H1 (cell line): ENCODE data around the gene AP2A2. TPM values are rescaled to one million over a fixed set of nuclear protein-coding genes. Genes with fewer than 3 reads are reported as not detected.

Source experiments
- CTCF ChIA-PET: fragments of 300-600 bp; sonication (Branson Sonifier 250); formaldehyde crosslinking; loops from one replicate; lab custom pipeline; 2021; ENCODE audit not compliant: partially characterized antibody; lab: Charles Lee
- POLR2A ChIA-PET: fragments of 300-600 bp; sonication (Branson Sonifier 250); formaldehyde crosslinking; loops from one replicate; lab custom pipeline; 2021; ENCODE audit warnings: inconsistent platforms; ENCODE audit not compliant: partially characterized antibody; lab: Charles Lee
- DNase-seq, 2 experiments: peaks; one replicate each; pipeline versions ENCODE4 v3.0.0 to v3.0.0-alpha.2; 2010 to 2022; ENCODE audit warnings: low spot score in 2 of 2, low read depth in 1 of 2, mixed read lengths in 1 of 2
- FAIRE-seq: peaks from 2 replicates; lab custom pipeline; 2011; peaks lifted over from hg19 to GRCh38; lab: Jason Lieb, UNC
- H2AFZ ChIP-seq: 2 replicates; pipeline ENCODE4 v1.8.1; 2012; ENCODE audit warnings: low read length, inconsistent platforms
- H2AK5ac ChIP-seq: 2 replicates; pipeline ENCODE4 v1.6.1; 2013; ENCODE audit warnings: low read depth, low read length
- H2BK120ac ChIP-seq: replicated peaks from 2 replicates; pipeline ENCODE3; 2013; ENCODE audit warnings: low read depth, low read length, inconsistent platforms
- H2BK12ac ChIP-seq: 2 replicates; pipeline ENCODE4 v1.6.1; 2013; ENCODE audit warnings: low read depth, low read length
- H2BK15ac ChIP-seq: 2 replicates; pipeline ENCODE4 v1.6.1; 2013; ENCODE audit warnings: low read length
- H2BK20ac ChIP-seq: 2 replicates; pipeline ENCODE4 v1.6.1; 2013; ENCODE audit warnings: low read length
- H2BK5ac ChIP-seq: 2 replicates; pipeline ENCODE4 v1.6.1; 2013; ENCODE audit warnings: low read depth, low read length
- H3K14ac ChIP-seq: 2 replicates; pipeline ENCODE4 v1.6.1; 2013; ENCODE audit warnings: inconsistent platforms; ENCODE audit not compliant: insufficient read length
- H3K18ac ChIP-seq: 2 replicates; pipeline ENCODE4 v1.6.1; 2013; ENCODE audit warnings: low read length; ENCODE audit errors: extremely low read depth
- H3K23ac ChIP-seq: 2 replicates; pipeline ENCODE4 v1.6.1; 2013; ENCODE audit warnings: inconsistent platforms; ENCODE audit not compliant: insufficient read length
- H3K23me2 ChIP-seq: 2 replicates; pipeline ENCODE4 v1.6.1; 2013; ENCODE audit warnings: low read depth, low read length
- H3K27ac ChIP-seq: 2 replicates; pipeline ENCODE4 v1.6.1; 2011; ENCODE audit warnings: low read depth, low read length, inconsistent platforms
- H3K27me3 ChIP-seq, 4 experiments: replicated peaks in 1 of 4; 1 replicate in 1 of 4; 2 replicates in 3 of 4; pipeline versions ENCODE4 v1.6.1 to v1.8.1; 2011 to 2013; ENCODE audit warnings: low read length in 3 of 4, mild to moderate bottlenecking in 3 of 4, inconsistent platforms in 2 of 4, mixed read lengths in 2 of 4, moderate library complexity in 1 of 4; ENCODE audit not compliant: control insufficient read depth in 3 of 4, insufficient read depth in 3 of 4; ENCODE audit errors: extremely low read depth in 1 of 4
- H3K36me3 ChIP-seq, 4 experiments: 2 replicates each; pipeline versions ENCODE4 v1.6.1 to v1.8.1; 2011 to 2013; ENCODE audit warnings: mild to moderate bottlenecking in 4 of 4, low read length in 3 of 4, moderate library complexity in 2 of 4, control low read depth in 1 of 4, inconsistent platforms in 1 of 4; ENCODE audit not compliant: insufficient read depth in 4 of 4, control insufficient read depth in 2 of 4
- H3K4ac ChIP-seq: replicated peaks from 2 replicates; pipeline ENCODE3; 2013; ENCODE audit warnings: low read length, low read depth, mixed read lengths, inconsistent platforms; ENCODE audit not compliant: insufficient read length
- H3K4me1 ChIP-seq, 4 experiments: replicated peaks in 1 of 4; 1 replicate in 1 of 4; 2 replicates in 3 of 4; pipeline versions ENCODE4 v1.6.1 to v1.8.1; 2011 to 2013; ENCODE audit warnings: low read length in 3 of 4, inconsistent platforms in 2 of 4, mixed read lengths in 1 of 4; ENCODE audit not compliant: insufficient read depth in 4 of 4, control insufficient read depth in 3 of 4
- H3K4me2 ChIP-seq, 2 experiments: 2 replicates each; pipeline versions ENCODE4 v1.6.1 to v1.8.1; 2011 to 2013; ENCODE audit warnings: low read depth in 2 of 2, low read length in 2 of 2, control low read depth in 1 of 2, inconsistent platforms in 1 of 2, mild to moderate bottlenecking in 1 of 2; ENCODE audit not compliant: insufficient read depth in 1 of 2
- H3K4me3 ChIP-seq, 4 experiments: fragments of 200-600, 300-600 bp in 1 of 4; sonication (generic), shearing (Covaris generic), sonication (Bioruptor Twin) in 1 of 4; 2 replicates each; pipeline versions ENCODE4 v1.5.1 to v1.8.1; 2011 to 2016; ENCODE audit warnings: low read length in 4 of 4, low read depth in 3 of 4, control low read depth in 2 of 4, inconsistent platforms in 2 of 4, mild to moderate bottlenecking in 2 of 4, mixed read lengths in 1 of 4, moderate library complexity in 1 of 4; ENCODE audit not compliant: insufficient read depth in 2 of 4; ENCODE audit errors: extremely low read depth in 1 of 4
- H3K56ac ChIP-seq: replicated peaks from 2 replicates; pipeline ENCODE3; 2013; ENCODE audit warnings: low read depth, mild to moderate bottlenecking, mixed read lengths, low read length, inconsistent platforms; ENCODE audit not compliant: insufficient read length
- H3K79me1 ChIP-seq: 2 replicates; pipeline ENCODE4 v1.6.1; 2013; ENCODE audit warnings: low read depth, low read length, control low read depth
- H3K79me2 ChIP-seq, 2 experiments: 2 replicates each; pipeline versions ENCODE4 v1.6.1 to v1.8.1; 2012 to 2013; ENCODE audit warnings: low read length in 2 of 2, mild to moderate bottlenecking in 2 of 2, inconsistent platforms in 1 of 2; ENCODE audit not compliant: insufficient read depth in 2 of 2, control insufficient read depth in 1 of 2
- H3K9ac ChIP-seq, 4 experiments: replicated peaks in 1 of 4; 1 replicate in 1 of 4; 2 replicates in 3 of 4; pipeline versions ENCODE4 v1.6.1 to v1.8.1; 2011 to 2013; ENCODE audit warnings: low read depth in 3 of 4, low read length in 3 of 4, control low read depth in 2 of 4, mild to moderate bottlenecking in 2 of 4, moderate library complexity in 2 of 4, inconsistent platforms in 1 of 4; ENCODE audit errors: extremely low read depth in 1 of 4
- H3K9me3 ChIP-seq, 2 experiments: 2 replicates each; pipeline versions ENCODE4 v1.6.1 to v1.8.1; 2012 to 2013; ENCODE audit warnings: mild to moderate bottlenecking in 2 of 2, moderate library complexity in 2 of 2, control low read depth in 1 of 2, inconsistent platforms in 1 of 2, low read depth in 1 of 2, low read length in 1 of 2, mixed read lengths in 1 of 2; ENCODE audit not compliant: insufficient read depth in 2 of 2
- H4K20me1 ChIP-seq, 2 experiments: replicated peaks in 1 of 2; 2 replicates each; pipeline versions ENCODE3 to v1.8.1; 2011 to 2013; ENCODE audit warnings: inconsistent platforms in 2 of 2, low read length in 2 of 2, mild to moderate bottlenecking in 1 of 2; ENCODE audit not compliant: insufficient read depth in 2 of 2, control insufficient read depth in 1 of 2
- H4K5ac ChIP-seq: 2 replicates; pipeline ENCODE4 v1.6.1; 2013; ENCODE audit warnings: low read length, low read depth, mixed read lengths, inconsistent platforms; ENCODE audit not compliant: insufficient read length
- H4K8ac ChIP-seq: 2 replicates; pipeline ENCODE4 v1.8.0; 2013; ENCODE audit warnings: mild to moderate bottlenecking, moderate library complexity, low read length, inconsistent platforms; ENCODE audit not compliant: insufficient read depth; ENCODE audit errors: extremely low read depth
- H4K91ac ChIP-seq: replicated peaks from 2 replicates; pipeline ENCODE3; 2013; ENCODE audit warnings: low read length, mixed read lengths, inconsistent platforms; ENCODE audit not compliant: insufficient read length
- EGR1 ChIP-seq: IDR thresholded peaks from 2 replicates; pipeline ENCODE4 v1.6.1; 2011; ENCODE audit warnings: low read depth, low read length, borderline replicate concordance
- EP300 ChIP-seq, 2 experiments: IDR thresholded peaks; 1 replicate in 1 of 2; 2 replicates in 1 of 2; pipeline ENCODE4 v1.6.1; 2011 to 2012; ENCODE audit warnings: low read depth in 2 of 2, low read length in 2 of 2, mild to moderate bottlenecking in 2 of 2, borderline replicate concordance in 1 of 2, inconsistent platforms in 1 of 2, moderate library complexity in 1 of 2
- KDM4A ChIP-seq: IDR thresholded peaks from one replicate; pipeline ENCODE4 v1.7.1; 2012; ENCODE audit warnings: low read depth, mild to moderate bottlenecking, moderate library complexity, low read length, inconsistent platforms; ENCODE audit not compliant: severe bottlenecking
- TCF12 ChIP-seq: IDR thresholded peaks from 2 replicates; pipeline ENCODE4 v1.6.1; 2011; ENCODE audit warnings: low read depth, mild to moderate bottlenecking, low read length
- WGBS, 2 experiments: shearing (Covaris generic) in 1 of 2; methylation state at CpG; one replicate each; pipeline versions ENCODE4 v1.1.6 to v1.1.7; 2013 to 2015; ENCODE audit warnings: low lambda C conversion rate in 2 of 2, mixed read lengths in 2 of 2, inconsistent platforms in 1 of 2, low coverage in 1 of 2, missing lambda C conversion rate in 1 of 2; ENCODE audit not compliant: insufficient replicate concordance in 2 of 2, insufficient coverage in 1 of 2, insufficient read length in 1 of 2; ENCODE audit errors: extremely low coverage in 1 of 2, missing lambda C conversion rate in 1 of 2; 5-methylcytosine and 5-hydroxymethylcytosine counted together
- polyA plus RNA-seq, 7 experiments: library from polyadenylated mRNA; depleted of rRNA in 3 of 7; stranded (reverse) in 5 of 7; unstranded in 2 of 7; fragments of >200 nt in 5 of 7; fragments of 200-250 nt in 2 of 7; gene quantifications; 1 replicate in 5 of 7; 2 replicates in 1 of 7; 4 replicates in 1 of 7; pipeline versions ENCODE4 v1.2.1 to v1.2.3, GENCODE V29; 2011 to 2013; ENCODE audit warnings: missing spikeins in 2 of 7, mixed read lengths in 2 of 7
- total RNA-seq: library from RNA; stranded (reverse); fragmentation: NEBNext Ultra II Directional; extraction: Animal tissue kit (Norgen Biotek cat#: 25700); gene quantifications from 2 replicates; pipeline ENCODE4 v1.2.1, GENCODE V29; 2021

Gene AP2A2
- total and polyA plus RNA-seq, 2 of the 8 experiments (the other 6 are each of a cell fraction or from before 2014, with no cell fraction given), result 50.0 to 65.0 TPM

GRCh38 chr11:1005928-1006327, 80.3 kb downstream of the AP2A2 start:
- Histone ChIP-seq H3K56ac (no peak overlapping the region), H3K79me1 (no peaks in the 10 kb centered on the region; the same call in 1 of the 2 replicates), H2BK12ac (no peak overlapping the region), H2AFZ (no peak overlapping the region), H2AK5ac (no peak overlapping the region), H3K4me3 (no peak overlapping the region), H2BK20ac (no peak overlapping the region), H2BK5ac (no peak overlapping the region), H3K23ac (no peak overlapping the region), H3K36me3 (peaks cover 15 to 33% (median 30%) of the 10 kb centered on the region in 4 experiments), H2BK15ac (no peak overlapping the region), H3K27me3 (no peaks in the 10 kb centered on the region), H3K4me1 (no peaks in the 10 kb centered on the region), H3K79me2 (no peaks in the 10 kb centered on the region; a peak in 1 of 4 replicates), H3K4me2 (no peak overlapping the region), H3K4ac (no peak overlapping the region), H3K14ac (no peak overlapping the region), H4K20me1 (peaks cover 0 to 8% of the 10 kb centered on the region in 2 experiments), H3K18ac (no peak overlapping the region), H4K91ac (no peak overlapping the region), H4K5ac (no peak overlapping the region), H3K23me2 (no peaks in the 10 kb centered on the region), H3K27ac (no peak overlapping the region), H2BK120ac (no peak overlapping the region), H3K9me3 (no peaks in the 10 kb centered on the region), H3K9ac (no peak overlapping the region), H4K8ac (peak overlapping the region; percentile 23; the same call in 1 of the 2 replicates)
- 92% methylated on average over 21 of the region's 21 CpGs; no CpG with 5 or more reads in 1 of the 2 experiments for WGBS, 2 experiments
- CTCF ChIA-PET, result interaction anchor here (1.2 to 2.0 kb wide), 4 partner anchors 9 to 114 kb away, joined by 3 to 6 read pairs (median 4); no protein-coding TSS in a partner anchor
- DNase-seq (no peak), FAIRE-seq (no peak)
- no peak for TF ChIP-seq EP300 (IDR thresholded peaks at IDR 0.05; ENCODE audit: borderline replicate concordance in 1 of 2, low read depth in 2 of 2, low read length in 2 of 2)
- TF ChIP-seq EGR1, result no peak
- TF ChIP-seq KDM4A, result no peak
- no peak for TF ChIP-seq TCF12
- POLR2A ChIA-PET, result no interaction called here
